GM21717 (cell line): ENCODE data around the gene FNBP1L.

Experiments
- ATAC-seq: cut with Tn5 transposase; IDR thresholded peaks from one replicate; pipeline ENCODE4 v1.9.1; 2021; ENCODE audit warnings: mild to moderate bottlenecking, moderate library complexity; ENCODE audit not compliant: unreplicated experiment

The FNBP1L gene

DNA sequence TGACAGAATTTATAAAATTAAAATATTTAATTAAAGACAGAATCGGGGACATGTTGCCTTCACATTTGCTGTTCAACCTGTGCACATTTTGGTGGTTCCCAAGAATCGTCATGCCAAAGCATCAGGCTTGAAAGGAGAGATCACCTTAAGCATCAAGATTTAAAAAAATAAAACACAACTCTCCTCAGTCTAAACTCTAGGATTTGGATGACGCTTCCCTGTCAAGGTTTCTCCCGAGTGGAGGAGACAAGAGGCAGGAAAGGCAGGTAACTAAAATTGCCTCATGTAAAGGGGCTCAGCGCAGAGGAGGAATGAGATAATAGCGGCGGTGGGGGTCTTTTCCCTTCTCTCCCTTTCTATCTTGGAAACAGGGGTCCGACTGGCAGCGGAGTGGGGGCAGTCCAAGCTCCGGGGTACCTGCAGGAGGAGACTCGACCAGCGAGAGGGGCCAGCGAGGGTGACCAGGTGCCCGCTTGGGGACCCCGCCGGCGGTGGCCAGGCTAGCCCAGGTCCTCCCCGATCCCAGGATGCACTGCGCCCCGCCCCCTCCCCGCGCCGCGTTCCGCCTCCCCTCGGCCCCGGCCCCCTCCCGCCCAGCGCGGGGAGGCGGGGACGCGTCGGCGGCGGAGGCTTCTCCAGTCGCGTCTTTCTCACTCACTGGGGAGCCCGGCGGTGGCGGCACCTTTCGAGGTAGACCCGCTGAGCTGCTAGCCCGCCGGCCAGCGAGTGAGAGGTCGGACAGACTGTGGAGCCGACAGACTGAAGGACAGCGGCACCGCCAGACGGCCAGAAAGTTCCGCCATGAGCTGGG, at the start of gene FNBP1L:
Gene FNBP1L, plus strand, starts transcription at position 638 of the 811 bp plus-strand sequence. Its CDS starts 164 bp downstream, at position 802.
- ATAC-seq, result no peak

DNA sequence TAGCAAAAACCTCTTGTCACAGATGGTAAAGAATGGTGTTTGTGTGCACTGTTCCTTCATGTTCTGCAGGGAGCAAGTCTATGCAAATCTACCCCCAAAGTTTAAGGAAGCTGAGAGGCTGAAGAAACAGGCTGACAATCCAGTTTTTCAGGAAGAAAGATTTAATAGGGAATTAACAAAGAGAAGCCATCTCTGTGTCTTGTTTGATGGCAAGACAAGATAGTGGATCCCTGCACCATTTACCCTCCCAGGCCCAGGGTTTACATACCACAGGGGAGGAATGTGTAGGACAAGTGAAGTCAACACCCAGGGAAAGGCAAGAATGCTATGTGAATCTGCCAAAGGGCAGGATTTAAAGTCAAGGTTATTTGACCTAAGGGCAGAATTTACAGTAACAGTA, 48.1 kb upstream of the FNBP1L start:
- ATAC-seq, result no peak

DNA sequence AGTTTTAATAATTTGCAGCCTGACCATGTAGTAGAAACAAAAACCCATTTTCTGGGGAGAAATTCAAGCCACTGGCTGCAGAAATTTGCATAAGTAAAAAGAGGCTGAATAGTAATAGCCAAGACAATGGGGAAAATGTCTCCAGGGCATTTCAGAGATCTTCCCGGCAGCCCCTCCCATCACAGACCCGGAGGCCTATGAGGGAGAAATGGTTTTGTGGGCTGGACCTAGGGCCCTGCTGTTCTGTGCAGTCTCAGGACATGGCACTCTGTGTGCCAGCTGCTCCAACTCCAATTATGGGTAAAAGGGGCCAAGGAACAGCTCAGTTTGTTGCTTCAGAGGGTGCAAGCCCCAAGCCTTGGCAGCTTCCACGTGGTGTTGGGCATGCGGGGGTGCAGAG, 39.7 kb upstream of the FNBP1L start:
- ATAC-seq, result no peak

DNA sequence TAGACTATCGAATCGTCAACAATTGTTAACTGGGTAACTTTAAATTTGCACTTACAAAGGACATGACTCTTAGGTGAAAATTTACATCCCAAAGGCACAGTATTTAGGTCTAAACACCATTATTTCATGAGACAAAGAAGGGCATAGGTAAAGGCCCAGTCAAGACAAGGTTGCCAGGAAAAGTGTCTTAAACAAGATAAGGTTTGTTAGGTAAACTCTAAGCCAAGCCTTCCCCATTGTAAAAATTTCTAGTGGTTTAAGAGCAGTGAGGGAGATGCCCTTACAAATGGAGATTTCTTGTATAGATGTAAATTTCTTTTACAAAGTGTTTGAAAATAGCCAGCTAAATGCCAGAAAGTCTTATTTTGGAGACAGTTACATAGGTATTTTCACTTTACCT, 36.9 kb upstream of the FNBP1L start:
- ATAC-seq, result no peak

GRCh38 chr1:93414749-93415148, 33.2 kb upstream of the FNBP1L start:
- ATAC-seq, result no peak

DNA sequence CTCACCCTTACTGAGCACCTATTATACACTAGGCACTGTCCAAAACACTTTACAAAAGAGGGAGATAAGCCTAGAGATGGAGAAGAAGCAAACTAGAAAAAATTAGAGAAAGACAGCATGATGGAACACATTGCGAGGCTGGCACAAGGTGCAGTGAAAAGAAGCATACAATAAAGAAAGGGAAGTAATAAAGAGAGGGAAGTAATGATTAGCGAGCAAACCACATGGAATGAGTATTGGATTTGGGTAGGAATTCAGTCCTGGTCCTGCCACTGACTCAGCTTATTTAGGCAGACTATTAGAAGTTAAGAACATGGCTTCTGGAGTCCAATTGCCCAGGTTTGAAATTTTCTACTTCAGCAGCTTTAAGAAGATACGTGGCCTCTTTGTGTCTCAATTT, 32.6 kb upstream of the FNBP1L start:
- ATAC-seq, result no peak

- ATAC-seq, result no peak
Measured at GRCh38 chr1:93416183-93416582, 31.7 kb upstream of the FNBP1L start.

GRCh38 chr1:93419344-93419743, 28.6 kb upstream of the FNBP1L start:
- ATAC-seq, result no peak

GRCh38 chr1:93420400-93420799, 27.5 kb upstream of the FNBP1L start:
- ATAC-seq, result no peak

DNA sequence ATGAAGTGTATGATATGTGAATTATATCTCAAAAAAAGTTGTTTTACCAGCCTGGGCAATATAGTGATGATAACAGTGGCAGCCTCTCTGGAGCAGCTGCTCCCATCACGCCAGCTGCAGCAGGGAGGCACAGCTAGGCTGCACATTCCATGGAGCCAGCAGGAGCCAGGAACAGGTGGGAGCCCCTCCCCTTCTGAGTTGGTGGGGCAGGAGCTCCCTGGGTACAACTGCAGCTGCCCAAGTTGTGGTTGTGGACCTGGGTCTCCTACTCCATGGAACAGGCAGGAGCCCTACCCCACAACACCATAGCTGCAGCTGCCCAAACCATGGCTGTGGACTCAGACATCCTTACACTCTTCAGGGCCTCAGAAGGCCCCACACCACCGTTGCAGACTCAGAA, 21.7 kb upstream of the FNBP1L start:
- no peak for ATAC-seq

- no peak for ATAC-seq
Measured at GRCh38 chr1:93427656-93428055, 20.3 kb upstream of the FNBP1L start.

GRCh38 chr1:93433407-93433961, 14.4 kb upstream of the FNBP1L start:
- ATAC-seq, result no peak

DNA sequence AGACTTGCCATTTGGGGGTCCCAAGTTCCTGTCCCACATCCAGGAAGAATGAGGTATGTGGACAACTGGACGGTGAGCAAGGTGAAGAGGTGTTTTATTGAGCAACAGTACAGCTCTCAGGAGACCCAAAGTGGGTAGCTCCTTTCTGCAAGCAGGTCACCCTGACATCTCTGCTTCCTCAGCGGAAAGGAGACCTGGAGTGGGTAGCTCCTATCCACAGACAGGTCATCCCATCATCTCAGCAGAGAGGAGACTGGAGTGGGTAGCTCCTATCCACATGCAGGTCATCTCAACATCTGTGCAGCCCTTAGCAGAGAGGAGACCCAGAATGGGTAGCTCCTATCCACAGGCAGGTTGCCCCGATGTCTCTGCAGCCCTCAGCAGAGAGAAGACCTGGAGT, 13.8 kb upstream of the FNBP1L start:
- ATAC-seq, result no peak

DNA sequence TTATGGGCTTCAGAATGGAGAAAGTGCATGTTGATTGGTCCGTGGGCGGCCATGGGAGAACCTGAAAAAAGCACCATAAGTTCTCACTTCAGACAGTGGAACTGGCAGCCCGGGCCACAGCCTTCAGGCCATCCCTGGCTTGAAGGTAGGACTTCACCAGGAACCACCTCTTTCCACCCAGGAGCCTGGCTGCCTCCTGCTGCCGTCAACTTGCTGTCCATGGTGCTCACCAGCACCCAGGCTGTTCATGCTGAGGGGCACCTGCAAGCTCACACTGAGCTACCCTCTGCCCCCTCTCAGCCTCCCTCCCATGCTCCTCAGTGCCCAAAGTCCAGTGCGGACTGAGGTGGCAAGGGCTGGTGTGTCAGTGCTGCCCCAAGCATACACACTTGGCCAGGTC, 12.9 kb upstream of the FNBP1L start:
- ATAC-seq, result no peak

DNA sequence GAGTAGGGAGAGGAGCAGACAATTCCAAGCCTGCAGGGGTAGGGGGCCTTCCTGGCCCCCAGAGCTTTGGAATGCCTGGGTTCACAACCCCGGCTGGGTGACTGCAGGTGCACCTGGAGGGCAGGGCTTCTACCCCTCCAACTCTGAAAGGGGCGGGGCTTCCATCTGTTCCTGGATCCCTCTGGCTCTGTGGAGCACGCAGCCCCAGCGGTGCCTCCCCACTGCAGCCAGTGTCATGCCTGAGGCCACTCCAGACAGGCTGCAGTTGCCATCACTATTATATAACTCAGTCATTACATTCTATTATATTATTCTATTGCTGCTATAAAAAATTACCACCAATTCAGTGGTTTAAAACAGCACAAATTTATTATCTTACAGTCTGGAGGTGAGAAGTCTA, 12.5 kb upstream of the FNBP1L start:
- no peak for ATAC-seq

DNA sequence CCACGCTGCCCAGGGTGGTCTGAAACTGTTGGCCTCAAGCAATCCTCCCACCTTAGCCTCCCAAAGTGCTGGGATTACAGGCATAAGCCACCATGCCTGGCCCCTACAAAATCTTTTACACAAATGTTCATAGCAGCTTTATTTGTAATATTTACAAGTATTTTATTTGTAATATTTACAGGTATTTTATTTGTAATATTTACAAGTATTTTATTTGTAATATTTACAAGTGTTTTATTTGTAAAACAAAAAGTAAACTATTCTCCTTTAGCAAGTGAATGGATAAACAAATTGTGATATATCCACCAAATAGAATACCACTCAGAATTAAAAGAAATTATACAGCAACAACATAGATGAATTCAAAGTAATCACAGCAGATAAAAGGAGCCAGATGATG, 11.4 kb upstream of the FNBP1L start:
- no peak for ATAC-seq

DNA sequence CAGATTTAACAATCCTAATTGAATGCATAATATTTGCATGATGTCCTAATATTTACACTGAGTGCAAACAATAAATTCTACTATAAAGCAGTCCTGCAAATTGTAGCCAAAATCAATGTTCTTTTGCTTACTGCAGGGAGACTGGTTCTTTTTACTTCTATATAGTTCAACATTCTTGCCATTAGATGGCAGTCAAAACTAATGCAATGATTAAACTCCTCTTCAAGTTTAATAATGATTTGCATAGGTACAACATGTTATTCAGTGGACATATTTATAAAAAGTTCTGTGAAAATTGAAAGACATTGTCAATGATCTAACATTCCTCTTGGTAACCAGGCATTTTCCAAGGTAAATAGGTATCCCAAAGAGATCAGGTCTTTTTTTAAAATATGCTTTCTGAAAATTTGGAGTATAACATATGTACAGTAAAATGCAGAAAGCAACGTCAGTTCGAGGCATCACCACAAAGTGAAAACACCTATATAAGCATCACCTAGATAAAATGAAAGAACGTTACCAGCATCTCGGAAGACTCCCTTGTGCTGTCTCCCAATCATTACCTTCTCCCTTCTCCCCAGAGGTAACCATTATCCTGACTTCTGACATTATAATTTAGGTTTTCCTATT, 9.8 kb upstream of the FNBP1L start:
- ATAC-seq, result no peak

DNA sequence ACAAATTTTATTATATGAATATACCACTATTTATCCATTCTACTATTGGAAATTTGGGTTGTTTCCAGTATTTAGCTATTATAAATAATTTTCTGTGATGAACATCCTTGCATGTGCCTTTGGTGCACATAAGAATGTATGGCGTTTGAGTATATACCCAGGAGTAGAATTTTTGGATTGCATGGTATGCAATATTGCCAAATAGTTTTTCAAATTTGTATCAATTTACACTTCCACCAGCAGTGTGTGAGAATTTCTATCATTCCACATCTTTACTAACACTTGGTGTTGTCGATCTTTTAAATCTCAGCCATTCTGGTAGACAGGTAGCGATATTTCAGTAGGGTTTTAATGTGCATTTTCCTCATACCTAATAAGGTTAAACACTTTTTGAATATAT, 9.2 kb upstream of the FNBP1L start:
- no peak for ATAC-seq

GRCh38 chr1:93440272-93440671, 7.6 kb upstream of the FNBP1L start:
- no peak for ATAC-seq

GRCh38 chr1:93440706-93441105, 7.2 kb upstream of the FNBP1L start:
- ATAC-seq, result no peak

DNA sequence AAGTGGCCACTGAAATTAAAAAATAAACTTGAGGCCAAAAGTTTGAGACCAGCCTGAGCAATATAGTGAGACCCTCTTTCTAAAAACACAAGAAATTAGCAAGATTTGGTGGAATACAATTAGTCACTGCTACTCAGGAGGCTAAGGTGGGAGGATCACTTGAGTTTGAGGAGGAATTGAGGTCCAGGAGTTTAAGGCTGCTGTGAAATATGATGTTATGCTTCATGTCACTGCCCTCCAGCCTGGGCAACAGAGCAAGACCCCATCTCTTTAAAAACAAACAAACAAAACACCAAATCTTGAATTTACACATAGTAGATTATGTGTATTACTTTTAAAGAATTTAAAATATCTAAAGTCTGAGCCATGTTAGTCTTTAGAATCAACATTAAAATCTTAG, 6.3 kb upstream of the FNBP1L start:
- no peak for ATAC-seq

- ATAC-seq, result no peak
Measured at GRCh38 chr1:93442008-93442666, 5.8 kb upstream of the FNBP1L start.
